ENCODE measurements around the gene CAP1. TPM values are rescaled to one million over a fixed set of nuclear protein-coding genes. Genes with fewer than 3 reads are reported as not detected.

Gene CAP1
- total and polyA plus RNA-seq, 9 of the 15 experiments (the other 6 are each of a cell fraction or from before 2014, with no cell fraction given): 230 to 658 (median 281) TPM

DNA sequence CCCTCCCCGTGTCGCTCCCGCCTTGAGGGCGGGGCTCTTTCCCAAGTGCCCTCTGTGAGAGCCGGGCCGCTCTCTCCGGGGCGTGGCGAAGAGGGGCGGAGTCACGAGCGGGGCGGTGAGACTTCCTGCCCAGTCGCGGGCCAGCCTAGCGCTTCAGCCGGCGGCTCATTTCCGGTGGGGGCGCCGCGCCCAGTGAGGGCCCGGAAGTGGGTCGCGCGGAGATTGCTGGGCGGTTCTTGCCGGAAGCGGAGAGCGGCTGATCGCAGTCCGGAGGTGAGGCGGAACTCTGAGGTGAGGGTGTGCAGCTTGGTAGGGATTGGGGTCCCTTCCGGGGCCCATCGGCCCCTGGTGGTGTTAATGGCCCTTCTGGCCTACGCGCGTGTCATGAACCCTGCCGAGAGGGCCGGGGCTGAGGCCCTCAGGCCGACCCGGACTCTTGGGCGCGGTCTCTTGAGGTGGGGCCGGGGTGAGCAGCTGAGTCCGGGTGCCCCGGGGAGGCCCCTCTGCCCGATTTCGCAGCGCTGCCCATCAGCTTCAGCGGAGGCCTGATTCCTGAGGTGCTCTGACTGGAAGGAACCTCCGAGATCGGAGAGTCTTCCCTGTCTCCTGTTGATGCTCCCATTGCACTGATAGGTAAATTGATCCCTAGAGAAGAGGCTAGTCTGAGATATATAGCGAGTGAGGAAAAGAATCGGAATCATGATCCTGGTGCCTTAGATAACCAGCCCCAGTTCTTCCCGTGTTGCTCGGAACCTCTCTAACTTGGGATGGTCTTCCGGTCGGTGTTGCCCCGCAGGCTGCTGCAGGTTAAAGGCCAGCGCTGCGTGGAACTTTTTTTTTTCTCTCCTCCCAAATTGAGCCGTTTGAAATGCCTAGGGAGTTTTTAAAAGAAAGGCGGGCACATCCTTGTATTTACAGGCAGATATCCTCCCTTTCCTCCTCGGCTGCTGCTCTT lies at the start of gene CAP1 (continued):
- TF ChIP-seq ZNF639 (CRISPR knock-in tag; conservative IDR thresholded peaks at IDR 0.05 in 1 of 2, IDR thresholded peaks at IDR 0.05 in 1 of 2) (0 out of 4 replicates have a peak, but pooled peaks of 1 of the 2 experiments have one; percentile 6), CHD1 (IDR thresholded peaks at IDR 0.05; ENCODE audit: low read length) (peak; percentile 81), ZNF263 (CRISPR knock-in tag; IDR thresholded peaks at IDR 0.05; ENCODE audit: borderline replicate concordance) (peak; percentile 45; the same call in 1 of the 2 replicates), TGIF2 (CRISPR knock-in tag; IDR thresholded peaks at IDR 0.05) (peak; percentile 70; the same call in 1 of the 2 replicates), CTCF (IDR thresholded peaks at IDR 0.05 in 2 of 3, conservative IDR thresholded peaks at IDR 0.05 in 1 of 3; ENCODE audit: insufficient read depth in 2 of 3, low read depth in 1 of 3, low read length in 3 of 3) (peak in 1 of 3 experiments; percentile 20; a peak in 2 of 6 replicates), TRIM25 (IDR thresholded peaks at IDR 0.05; ENCODE audit: borderline replicate concordance) (0 out of 2 replicates have a peak, but pooled peaks have one; percentile 25), SIN3A (IDR thresholded peaks at IDR 0.05; ENCODE audit: borderline replicate concordance in 2 of 2, control insufficient read depth in 1 of 2, low read depth in 2 of 2, low read length in 2 of 2) (peak; percentile 53 to 88; a peak in 1 of 4 replicates), ETV6 (IDR thresholded peaks at IDR 0.05; ENCODE audit: borderline replicate concordance in 1 of 2, low read depth in 2 of 2, low read length in 1 of 2) (peak in 1 of 2 experiments; percentile 48; a peak in 1 of 4 replicates), ETV6 (CRISPR knock-in tag; IDR thresholded peaks at IDR 0.05; ENCODE audit: borderline replicate concordance) (no peak), CHD2 (IDR thresholded peaks at IDR 0.05; ENCODE audit: low read depth, low read length) (peak; percentile 22; the same call in 1 of the 2 replicates), ATF7 (IDR thresholded peaks at IDR 0.05) (peak; percentile 84), ELF2 (CRISPR knock-in tag; IDR thresholded peaks at IDR 0.05) (0 out of 2 replicates have a peak, but pooled peaks have one; percentile 20)
- TF ChIP-seq, protein P1, sequence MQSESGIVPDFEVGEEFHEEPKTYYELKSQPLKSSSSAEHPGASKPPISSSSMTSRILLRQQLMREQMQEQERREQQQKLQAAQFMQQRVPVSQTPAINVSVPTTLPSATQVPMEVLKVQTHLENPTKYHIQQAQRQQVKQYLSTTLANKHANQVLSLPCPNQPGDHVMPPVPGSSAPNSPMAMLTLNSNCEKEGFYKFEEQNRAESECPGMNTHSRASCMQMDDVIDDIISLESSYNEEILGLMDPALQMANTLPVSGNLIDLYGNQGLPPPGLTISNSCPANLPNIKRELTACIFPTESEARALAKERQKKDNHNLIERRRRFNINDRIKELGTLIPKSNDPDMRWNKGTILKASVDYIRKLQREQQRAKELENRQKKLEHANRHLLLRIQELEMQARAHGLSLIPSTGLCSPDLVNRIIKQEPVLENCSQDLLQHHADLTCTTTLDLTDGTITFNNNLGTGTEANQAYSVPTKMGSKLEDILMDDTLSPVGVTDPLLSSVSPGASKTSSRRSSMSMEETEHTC (IDR thresholded peaks at IDR 0.05): no peak
